ENCODE data around the gene RLIM.
"Not testable (repeated sequence)": the region's sequence is repeated elsewhere in the genome, so short reads cannot be mapped to it uniquely, and the experiment has no call there.

The RLIM gene

GRCh38 chrX:74614093-74614909, at the start of gene RLIM:
Gene RLIM (minus strand): TSS chrX:74614624. CDS start chrX:74595977, 18,647 bp downstream.
- peak; percentile 79 to 88 for DNase-seq (ENCODE audit: extremely low read depth in 1 of 2, low read depth in 1 of 2)

DNA sequence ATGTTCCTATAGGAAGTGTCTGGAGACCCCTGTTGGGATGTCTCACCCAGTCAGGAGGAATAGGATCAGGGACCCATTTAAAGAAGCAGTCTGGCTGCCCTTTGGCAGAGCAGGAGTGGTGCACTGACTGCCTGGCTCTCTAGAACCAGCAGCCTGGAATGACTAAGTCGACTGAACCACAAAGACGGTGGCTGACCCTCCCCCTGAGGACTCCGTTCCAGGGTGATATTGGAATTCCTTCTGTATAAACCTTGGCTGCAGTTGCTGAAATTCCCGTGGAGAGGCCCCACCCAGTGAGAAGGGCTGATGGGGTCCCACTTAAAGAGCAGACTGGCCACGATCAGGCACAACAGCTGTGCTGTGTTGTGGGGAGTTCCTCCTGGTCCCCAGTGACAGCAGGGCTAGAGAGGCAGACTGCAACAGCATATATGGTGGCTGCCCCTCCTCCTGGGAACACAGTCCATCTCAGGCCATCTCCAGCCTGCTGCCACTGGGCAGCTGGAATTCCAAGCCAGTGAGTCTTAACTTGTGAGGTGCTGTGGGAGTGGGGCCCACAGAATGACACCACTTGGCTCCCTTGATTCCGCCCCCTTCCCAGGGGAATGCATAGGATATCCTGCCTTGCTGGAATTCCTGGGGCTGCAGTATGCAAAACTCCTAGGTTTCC, 41.8 kb upstream of the RLIM start:
- DNase-seq (ENCODE audit: extremely low read depth in 1 of 2, low read depth in 1 of 2), result no peak

- not testable (repeated sequence) for DNase-seq (ENCODE audit: extremely low read depth in 1 of 2, low read depth in 1 of 2)
Measured at GRCh38 chrX:74654953-74655352, 40.5 kb upstream of the RLIM start.

GRCh38 chrX:74636749-74637314, 22.4 kb upstream of the RLIM start:
- DNase-seq (ENCODE audit: extremely low read depth in 1 of 2, low read depth in 1 of 2), result no peak

DNA sequence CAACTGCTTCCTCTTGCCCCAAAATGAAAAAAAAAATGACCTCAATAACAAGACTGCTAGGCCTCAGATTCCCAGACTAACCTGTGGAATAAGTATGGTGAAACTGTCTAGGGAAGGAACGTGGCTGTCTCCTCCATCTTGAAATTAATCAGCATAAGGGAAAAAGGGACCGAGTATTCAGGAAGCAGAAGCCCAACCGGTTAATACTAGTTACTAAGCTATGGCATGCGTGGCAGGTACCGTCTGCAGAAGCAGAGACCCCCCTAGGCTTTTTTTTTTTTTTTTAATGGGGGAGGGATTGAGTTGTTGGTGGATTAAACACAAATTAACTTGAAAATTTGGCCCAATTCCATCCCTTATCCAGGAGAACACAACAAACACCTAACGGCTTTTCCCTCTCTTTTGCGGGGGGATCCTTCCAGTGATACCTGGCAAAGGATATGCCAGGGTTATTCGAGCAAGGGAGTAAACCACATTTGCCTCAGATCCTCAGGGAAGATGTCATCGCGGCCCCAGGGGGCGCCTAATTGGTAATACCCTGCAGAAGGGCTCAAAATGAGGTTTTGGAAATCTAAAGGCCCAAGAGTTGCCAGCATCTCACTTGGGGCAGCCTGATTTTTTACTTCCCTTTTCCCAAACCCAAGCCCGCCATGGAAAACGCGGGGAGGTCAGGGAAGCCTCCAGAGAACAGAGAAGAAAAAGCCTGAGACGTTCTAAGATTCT, 893 bp downstream of the RLIM start:
- DNase-seq (ENCODE audit: extremely low read depth in 1 of 2, low read depth in 1 of 2), result no peak

DNA sequence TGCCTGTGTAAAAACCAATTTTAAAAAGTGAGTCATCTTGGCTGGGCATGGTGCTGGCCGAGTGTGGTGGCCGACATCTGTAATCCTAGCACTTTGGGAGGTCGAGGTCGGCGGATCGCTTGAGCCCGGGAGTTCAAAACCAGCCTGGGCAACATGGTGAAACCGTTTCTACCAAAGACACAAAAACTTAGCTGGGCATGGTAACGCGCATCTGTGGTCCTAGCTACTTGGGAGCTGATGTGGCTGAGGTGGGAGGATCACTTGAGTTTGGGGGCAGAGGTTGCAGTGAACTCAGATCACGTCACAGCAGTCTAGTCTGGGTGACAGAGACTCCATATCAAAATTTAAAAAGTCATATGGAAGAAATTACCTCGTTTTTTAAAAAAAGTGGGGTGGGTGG, 7.6 kb downstream of the RLIM start:
- DNase-seq (ENCODE audit: extremely low read depth in 1 of 2, low read depth in 1 of 2), result no peak

GRCh38 chrX:74606342-74606741, 8.1 kb downstream of the RLIM start:
- no peak for DNase-seq (ENCODE audit: extremely low read depth in 1 of 2, low read depth in 1 of 2)

DNA sequence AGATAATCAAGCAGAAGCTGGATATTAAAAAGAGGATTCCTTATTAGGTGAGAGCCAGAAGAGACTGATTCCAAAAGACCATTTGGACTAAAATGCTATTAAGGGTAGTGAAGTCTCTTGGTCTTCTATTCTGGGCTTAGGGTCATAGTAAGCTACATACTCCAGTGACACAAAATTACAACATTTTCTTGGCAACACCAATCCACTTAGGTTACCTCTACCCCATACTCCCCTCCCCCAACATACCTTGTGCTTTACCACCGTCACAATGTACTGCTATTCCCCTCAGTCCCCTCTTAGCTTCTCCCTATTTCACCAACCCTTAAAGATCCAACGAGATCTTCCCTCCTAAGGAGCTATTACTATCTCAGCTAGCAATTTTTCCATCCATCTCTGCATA, 11.4 kb downstream of the RLIM start:
- DNase-seq (ENCODE audit: extremely low read depth in 1 of 2, low read depth in 1 of 2), result no peak

DNA sequence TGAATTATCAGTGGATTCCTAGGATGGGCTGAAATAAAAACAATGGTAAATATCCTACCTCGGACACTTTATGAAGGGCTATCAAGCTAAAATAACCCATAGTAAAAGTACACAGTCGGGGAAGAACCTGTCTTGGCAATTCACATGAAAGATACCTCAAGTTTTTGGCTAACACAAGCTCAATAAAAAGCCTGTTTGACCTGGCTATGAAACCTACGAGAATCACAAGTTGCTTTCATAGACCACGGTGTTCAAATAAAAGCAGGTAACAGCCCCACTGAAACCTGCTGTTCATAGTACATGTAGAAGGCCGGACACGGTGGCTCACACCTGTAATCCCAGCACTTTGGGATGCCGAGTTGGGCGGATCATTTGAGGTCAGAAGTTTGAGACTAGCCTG, 12.3 kb downstream of the RLIM start:
- no peak for DNase-seq (ENCODE audit: extremely low read depth in 1 of 2, low read depth in 1 of 2)

GRCh38 chrX:74593593-74593992, 20.8 kb downstream of the RLIM start:
- DNase-seq (ENCODE audit: extremely low read depth in 1 of 2, low read depth in 1 of 2), result no peak

- no peak for DNase-seq (ENCODE audit: extremely low read depth in 1 of 2, low read depth in 1 of 2)
Measured at GRCh38 chrX:74585766-74586165, 28.7 kb downstream of the RLIM start.

DNA sequence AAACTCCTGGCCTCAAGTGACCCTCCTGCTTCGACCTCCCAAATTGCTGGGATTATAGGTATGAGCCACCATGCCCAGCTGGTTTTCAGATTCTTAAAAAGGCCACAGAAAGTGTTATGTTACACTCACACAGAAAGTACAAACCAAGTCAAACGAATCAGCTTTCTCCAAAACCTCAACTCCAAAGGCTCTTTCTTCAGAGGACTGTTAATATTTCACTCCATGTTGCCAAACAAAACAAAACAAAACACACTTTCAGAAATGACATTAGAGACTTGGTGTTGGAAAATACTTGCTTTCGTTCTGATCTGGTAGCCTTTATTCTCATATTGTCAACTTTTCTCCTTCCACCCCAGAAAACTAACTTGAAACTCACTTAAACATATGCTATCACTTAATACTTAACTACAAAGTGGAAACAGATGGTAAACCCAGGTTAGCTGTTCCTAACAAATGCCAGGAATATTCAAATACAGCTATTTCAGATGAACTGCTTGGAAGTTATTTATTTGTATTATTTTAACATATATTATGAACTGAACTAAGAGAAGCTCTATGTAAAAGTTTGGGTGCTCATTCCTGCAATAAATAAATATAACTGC, 34.7 kb downstream of the RLIM start:
- no peak for DNase-seq (ENCODE audit: extremely low read depth in 1 of 2, low read depth in 1 of 2)

DNA sequence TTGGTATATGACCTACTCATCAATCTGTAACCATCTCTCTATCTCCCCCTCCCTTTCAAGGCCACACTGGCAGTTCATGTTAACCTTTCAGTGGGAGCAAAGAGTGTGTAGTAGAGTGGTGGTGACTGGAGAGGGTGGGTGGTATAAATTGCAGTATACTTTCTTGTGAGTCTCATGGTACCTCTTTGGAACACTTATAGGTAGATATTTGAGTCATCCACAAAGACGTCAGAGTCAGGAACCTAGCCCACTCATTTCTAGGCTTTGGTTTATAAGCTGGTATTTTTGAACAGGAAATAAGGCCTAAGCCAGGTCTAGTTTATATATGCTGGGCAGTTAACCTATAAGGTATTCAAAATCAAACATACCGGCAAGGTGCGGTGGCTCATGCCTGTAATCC, 36.3 kb downstream of the RLIM start:
- DNase-seq (ENCODE audit: extremely low read depth in 1 of 2, low read depth in 1 of 2), result peak in 1 of 2 donors; percentile 3

DNA sequence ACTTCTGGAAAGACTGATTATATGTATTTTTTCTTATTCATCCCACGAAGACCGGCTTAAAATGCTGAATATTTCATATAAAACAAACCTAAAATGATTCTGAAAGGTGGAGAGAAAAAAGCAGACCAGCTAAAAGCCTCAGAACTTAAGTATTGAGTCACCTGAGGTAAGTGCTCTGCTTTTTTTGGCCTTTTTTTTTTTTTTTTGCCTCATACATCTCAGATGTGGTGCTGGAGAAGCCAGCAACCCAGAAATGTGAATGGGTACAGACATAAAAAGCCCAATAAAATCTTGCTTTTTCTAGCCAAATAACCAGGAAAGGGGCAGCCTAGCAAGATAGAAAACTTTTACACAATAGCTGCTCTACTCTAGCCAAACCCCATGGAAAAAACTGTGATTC, 57.0 kb downstream of the RLIM start:
- DNase-seq (ENCODE audit: extremely low read depth in 1 of 2, low read depth in 1 of 2), result no peak

GRCh38 chrX:74551934-74552333, 62.5 kb downstream of the RLIM start:
- DNase-seq (ENCODE audit: extremely low read depth in 1 of 2, low read depth in 1 of 2), result no peak

DNA sequence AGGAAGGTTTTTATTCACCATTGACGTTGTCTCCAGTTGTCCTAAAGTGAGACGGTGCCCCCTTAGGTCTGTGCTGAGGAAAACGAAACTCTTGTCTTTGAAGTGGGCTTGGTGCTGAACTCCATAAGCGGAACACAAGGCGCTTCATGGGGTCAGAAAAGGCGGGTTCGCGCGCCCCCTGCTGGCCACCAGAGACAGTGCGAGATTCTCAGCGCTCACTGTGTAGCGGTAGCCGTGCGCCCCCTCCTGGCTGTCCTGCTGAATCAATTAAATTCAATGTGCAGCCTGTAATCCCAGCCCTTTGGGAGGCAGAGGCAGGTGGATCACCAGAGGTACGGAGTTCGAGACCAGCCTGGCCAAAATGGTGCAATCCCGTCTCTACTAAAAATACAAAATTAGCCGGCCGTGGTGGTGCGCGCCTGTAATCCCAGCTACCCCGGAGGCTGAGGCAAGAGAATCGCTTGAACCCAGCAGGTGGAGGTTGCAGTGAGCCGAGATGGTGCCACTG, 64.1 kb downstream of the RLIM start:
- DNase-seq (ENCODE audit: extremely low read depth in 1 of 2, low read depth in 1 of 2), result peak; percentile 56 to 64

DNA sequence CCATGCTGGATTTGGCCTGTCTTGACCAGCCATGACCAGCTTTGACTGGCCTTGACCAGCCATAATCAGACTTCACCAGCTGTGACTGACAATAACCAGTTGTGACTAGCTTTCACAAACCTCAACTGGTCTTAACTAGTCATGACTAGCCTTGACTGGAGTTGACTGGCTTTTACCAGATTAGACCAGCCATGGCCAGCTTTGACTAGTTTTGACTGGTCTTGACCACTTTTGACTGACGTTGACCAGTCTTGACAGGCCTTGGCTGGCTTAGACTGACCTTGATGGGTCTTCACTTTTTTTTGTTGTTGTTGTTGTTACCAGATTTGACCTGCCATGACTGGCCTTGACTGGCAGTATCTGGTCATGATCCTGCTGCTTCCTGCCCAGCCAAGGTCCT, 67.4 kb downstream of the RLIM start:
- DNase-seq (ENCODE audit: extremely low read depth in 1 of 2, low read depth in 1 of 2), result no peak

GRCh38 chrX:74545880-74546523, 68.4 kb downstream of the RLIM start:
- no peak for DNase-seq (ENCODE audit: extremely low read depth in 1 of 2, low read depth in 1 of 2)

DNA sequence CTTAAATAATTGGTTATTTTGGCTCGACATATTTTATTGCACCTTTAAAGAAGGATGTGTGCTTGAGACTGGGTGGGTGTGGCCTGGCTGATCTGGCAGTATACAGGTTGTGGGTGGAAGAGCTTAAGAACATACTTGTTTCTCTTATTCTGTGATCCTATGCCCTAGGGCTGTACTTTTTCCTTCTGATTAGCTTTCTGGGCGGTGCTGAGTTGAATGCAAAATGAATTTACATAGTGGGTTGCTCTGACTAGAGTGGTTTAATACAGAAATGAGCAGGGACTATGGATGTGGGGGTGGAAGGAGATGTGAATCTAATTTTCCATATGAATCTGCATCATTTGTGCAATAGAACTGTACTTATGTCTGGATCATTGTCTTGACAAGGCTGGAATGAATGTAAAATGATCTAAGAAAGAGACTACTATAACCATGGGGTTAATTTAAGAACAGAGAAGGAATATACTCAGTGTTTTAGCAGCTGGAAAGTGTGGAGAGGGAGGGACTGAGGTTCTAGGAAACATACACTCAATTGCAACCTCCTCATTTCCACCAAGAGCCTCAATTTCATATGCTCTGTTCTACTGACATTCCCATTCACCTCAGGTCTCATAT, 73.7 kb downstream of the RLIM start:
- no peak for DNase-seq (ENCODE audit: extremely low read depth in 1 of 2, low read depth in 1 of 2)

- DNase-seq (ENCODE audit: extremely low read depth in 1 of 2, low read depth in 1 of 2), result no peak
Measured at GRCh38 chrX:74536832-74537371, 77.5 kb downstream of the RLIM start.
